ENCODE measurements around the gene ERMAP. TPM values are rescaled to one million over a fixed set of nuclear protein-coding genes. Genes with fewer than 3 reads are reported as not detected.

ERMAP gene
- total RNA-seq, 4 donors from 2014 or later = 4.1 to 14.2 (median 8.3) TPM

DNA sequence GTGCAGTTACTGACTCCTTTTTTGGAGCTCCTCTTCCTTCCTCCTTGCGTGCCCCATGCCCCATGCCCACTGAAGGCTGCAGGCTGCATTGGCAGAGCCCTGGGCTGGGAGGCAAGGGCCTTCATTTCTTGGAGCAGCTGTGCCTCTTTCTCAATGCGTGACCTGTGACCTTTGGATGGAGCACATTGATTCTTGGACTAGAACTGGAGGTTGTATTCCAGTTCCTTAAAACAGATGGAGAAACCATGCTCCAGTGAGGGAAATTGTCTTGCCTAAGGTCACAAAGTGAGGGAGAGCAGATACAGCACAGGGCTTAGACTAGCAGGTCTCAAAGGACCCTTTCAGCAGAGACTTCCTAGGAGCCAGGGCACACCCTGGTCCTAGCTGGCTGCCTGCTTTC is 23.1 kb upstream of the ERMAP start:
- H3K27ac ChIP-seq = no peak overlapping the region
- TF ChIP-seq EP300 (IDR thresholded peaks at IDR 0.05) (peak in 1 of 2 donors; percentile 50), POLR2A (IDR thresholded peaks at IDR 0.05) (no peak)
- WGBS, 2 donors = 78 to 90% methylated on average over 2 of the region's 2 CpGs

GRCh38 chr1:42797414-42797813 is 19.5 kb upstream of the ERMAP start:
- DNase-seq (ENCODE audit: low spot score in 2 of 2) = no peak
- H3K36me3 ChIP-seq = no peaks in the 10 kb centered on the region
- 86 to 92% methylated on average over 3 of the region's 3 CpGs for WGBS, 2 donors
- no peaks in the 10 kb centered on the region for H3K9me3 ChIP-seq
- no peak overlapping the region for H3K27ac ChIP-seq
- no peaks in the 10 kb centered on the region for H3K27me3 ChIP-seq
- TF ChIP-seq, protein P1, sequence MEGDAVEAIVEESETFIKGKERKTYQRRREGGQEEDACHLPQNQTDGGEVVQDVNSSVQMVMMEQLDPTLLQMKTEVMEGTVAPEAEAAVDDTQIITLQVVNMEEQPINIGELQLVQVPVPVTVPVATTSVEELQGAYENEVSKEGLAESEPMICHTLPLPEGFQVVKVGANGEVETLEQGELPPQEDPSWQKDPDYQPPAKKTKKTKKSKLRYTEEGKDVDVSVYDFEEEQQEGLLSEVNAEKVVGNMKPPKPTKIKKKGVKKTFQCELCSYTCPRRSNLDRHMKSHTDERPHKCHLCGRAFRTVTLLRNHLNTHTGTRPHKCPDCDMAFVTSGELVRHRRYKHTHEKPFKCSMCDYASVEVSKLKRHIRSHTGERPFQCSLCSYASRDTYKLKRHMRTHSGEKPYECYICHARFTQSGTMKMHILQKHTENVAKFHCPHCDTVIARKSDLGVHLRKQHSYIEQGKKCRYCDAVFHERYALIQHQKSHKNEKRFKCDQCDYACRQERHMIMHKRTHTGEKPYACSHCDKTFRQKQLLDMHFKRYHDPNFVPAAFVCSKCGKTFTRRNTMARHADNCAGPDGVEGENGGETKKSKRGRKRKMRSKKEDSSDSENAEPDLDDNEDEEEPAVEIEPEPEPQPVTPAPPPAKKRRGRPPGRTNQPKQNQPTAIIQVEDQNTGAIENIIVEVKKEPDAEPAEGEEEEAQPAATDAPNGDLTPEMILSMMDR (IDR thresholded peaks at IDR 0.05) = no peak
- TF ChIP-seq EP300 (IDR thresholded peaks at IDR 0.05) (no peak), POLR2A (IDR thresholded peaks at IDR 0.05) (no peak)
- H3K4me1 ChIP-seq = no peaks in the 10 kb centered on the region
- H3K4me3 ChIP-seq = no peak overlapping the region

More for the DNA sequence above, 23.1 kb upstream of the ERMAP start:
- Histone ChIP-seq H3K27me3 (no peaks in the 10 kb centered on the region), H3K4me3 (no peak overlapping the region), H3K36me3 (no peaks in the 10 kb centered on the region), H3K4me1 (no peaks in the 10 kb centered on the region), H3K9me3 (no peaks in the 10 kb centered on the region)
- peak; percentile 38 to 74 for DNase-seq (ENCODE audit: low spot score in 2 of 2)

DNA sequence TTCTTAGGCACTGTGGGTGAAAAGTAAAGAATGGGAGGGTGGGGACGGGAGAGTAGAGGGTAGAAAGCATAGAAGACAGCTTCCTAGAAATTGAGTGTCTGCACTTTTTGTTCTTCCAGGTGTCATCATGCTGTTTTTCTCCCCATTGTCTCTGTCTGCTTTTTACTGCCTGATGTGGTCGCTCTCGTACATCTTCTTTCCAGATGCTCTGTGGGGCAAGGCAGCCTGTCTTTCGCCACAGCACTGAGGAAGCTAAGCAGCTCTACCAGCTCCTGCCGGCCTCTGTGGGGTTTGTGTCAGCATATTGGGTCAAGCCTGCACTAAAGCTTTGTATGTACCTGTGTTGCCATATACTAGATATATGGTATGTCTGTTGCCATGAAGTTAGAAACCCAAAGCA is 18.9 kb upstream of the ERMAP start:
- Histone ChIP-seq H3K27ac (no peak overlapping the region), H3K9me3 (no peaks in the 10 kb centered on the region), H3K4me3 (no peak overlapping the region), H3K4me1 (no peaks in the 10 kb centered on the region), H3K36me3 (no peaks in the 10 kb centered on the region), H3K27me3 (no peaks in the 10 kb centered on the region)
- no peak for DNase-seq (ENCODE audit: low spot score in 2 of 2)
- TF ChIP-seq, protein P1 (IDR thresholded peaks at IDR 0.05) = no peak
- no peak for TF ChIP-seq POLR2A (IDR thresholded peaks at IDR 0.05)
- TF ChIP-seq EP300 (IDR thresholded peaks at IDR 0.05) = no peak
- 84 to 88% methylated on average over 5 of the region's 5 CpGs for WGBS, 2 donors

DNA sequence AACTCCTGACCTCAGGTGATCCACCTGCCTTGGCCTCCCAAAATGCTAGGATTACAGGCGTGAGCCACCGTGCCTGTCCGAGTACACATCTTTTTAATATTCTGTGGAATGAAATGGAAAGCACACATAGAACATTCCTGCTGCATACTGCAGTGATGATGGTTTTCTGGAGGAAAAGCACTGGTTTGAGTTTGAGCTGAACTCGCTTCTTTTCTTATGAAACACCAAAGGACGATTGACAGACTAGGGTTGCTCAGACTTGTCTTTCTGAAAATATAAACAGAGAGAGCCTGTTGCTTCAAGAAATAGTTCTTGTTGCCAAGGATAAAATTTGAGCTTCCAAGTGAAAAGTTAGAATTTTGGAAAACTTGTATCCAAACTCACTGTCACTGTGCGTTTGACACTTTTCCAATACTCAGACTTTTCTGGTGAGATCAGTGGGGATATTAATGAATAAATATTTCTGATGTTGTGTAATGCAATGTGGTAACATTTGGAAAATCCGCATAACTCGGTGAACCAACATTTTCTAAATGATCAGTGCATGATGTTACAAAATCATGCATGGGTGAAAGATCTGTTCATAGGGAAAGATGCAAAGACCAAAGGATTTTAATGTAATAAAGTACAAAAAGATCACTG is 15.0 kb upstream of the ERMAP start:
- no peaks in the 10 kb centered on the region for H3K27me3 ChIP-seq
- peak in 1 of 2 donors; percentile 21 for TF ChIP-seq EP300 (IDR thresholded peaks at IDR 0.05)
- TF ChIP-seq, protein P1 (IDR thresholded peaks at IDR 0.05) = no peak

GRCh38 chr1:42806171-42806570 is 10.8 kb upstream of the ERMAP start:
- TF ChIP-seq, protein P1 (IDR thresholded peaks at IDR 0.05) = no peak
- TF ChIP-seq EP300 (IDR thresholded peaks at IDR 0.05) = no peak
- no peak for TF ChIP-seq POLR2A (IDR thresholded peaks at IDR 0.05)

More for the DNA sequence above, 15.0 kb upstream of the ERMAP start:
- Histone ChIP-seq H3K9me3 (no peaks in the 10 kb centered on the region), H3K36me3 (peaks cover 0 to 27% (median 2%) of the 10 kb centered on the region in 3 donors), H3K4me1 (no peaks in the 10 kb centered on the region), H3K4me3 (no peak overlapping the region), H3K27ac (peak overlapping the region in 1 of 4 donors; percentile 15)
- WGBS, 2 donors = 59 to 60% methylated on average over 8 of the region's 8 CpGs
- DNase-seq (ENCODE audit: low spot score in 2 of 2) = no peak

More at GRCh38 chr1:42806171-42806570, 10.8 kb upstream of the ERMAP start:
- no peaks in the 10 kb centered on the region for H3K27me3 ChIP-seq
- peaks cover 0 to 42% (median 2%) of the 10 kb centered on the region in 3 donors for H3K36me3 ChIP-seq
- H3K27ac ChIP-seq = no peak overlapping the region
- H3K4me3 ChIP-seq = no peak overlapping the region
- no peak for DNase-seq (ENCODE audit: low spot score in 2 of 2)
- H3K9me3 ChIP-seq = no peaks in the 10 kb centered on the region
- peaks cover 0 to 3% (median 0%) of the 10 kb centered on the region in 4 donors for H3K4me1 ChIP-seq

Measured in tibial nerve (tissue), 4 donors.